OCI-LY7 (cell line): ENCODE data around the gene CNTNAP4. TPM values are rescaled to one million over a fixed set of nuclear protein-coding genes. Genes with fewer than 3 reads are reported as not detected.

Experiments used
- BruUV-seq: library from RNA; stranded (reverse); fragments of 400-500 nt; replicated peaks from 2 replicates; lab custom pipeline; 2021; lab: Mats Ljungman, UMichigan
- CTCF ChIA-PET: fragments of 300-600 bp; sonication (Branson Sonifier 250); formaldehyde crosslinking; loops from one replicate; lab custom pipeline; 2022; ENCODE audit warnings: antibody characterized with exemption; ENCODE audit not compliant: unreplicated experiment; lab: Charles Lee
- POLR2A ChIA-PET: fragments of 300-600 bp; sonication (Branson Sonifier 250); formaldehyde crosslinking; loops from one replicate; lab custom pipeline; 2022; ENCODE audit warnings: antibody characterized with exemption; lab: Charles Lee
- DNase-seq: peaks from one replicate; pipeline ENCODE4 v3.0.0-alpha.2; 2015; ENCODE audit warnings: low spot score
- H2AFZ ChIP-seq: fragments of 200-600 bp; sonication (generic), shearing (Covaris generic); 2 replicates; pipeline ENCODE4 v1.6.1; 2014; ENCODE audit warnings: mild to moderate bottlenecking, antibody characterized with exemption, low read length, moderate library complexity
- H3K27ac ChIP-seq: fragments of 200-600 bp; sonication (generic); 2 replicates; pipeline ENCODE4 v1.5.1; 2014; ENCODE audit warnings: mixed run types, low read depth, mild to moderate bottlenecking, moderate library complexity, low read length, inconsistent platforms; ENCODE audit not compliant: poor library complexity, severe bottlenecking
- H3K36me3 ChIP-seq: fragments of 200-600 bp; sonication (generic); 2 replicates; pipeline ENCODE4 v1.6.1; 2014; ENCODE audit warnings: mild to moderate bottlenecking, antibody characterized with exemption, low read length, moderate library complexity, mixed read lengths; ENCODE audit not compliant: insufficient read depth
- H3K4me1 ChIP-seq: fragments of 200-600 bp; sonication (generic); 2 replicates; pipeline ENCODE4 v1.5.1; 2014; ENCODE audit warnings: mild to moderate bottlenecking, low read length; ENCODE audit not compliant: insufficient read depth, poor library complexity, severe bottlenecking
- H3K4me2 ChIP-seq: fragments of 200-600 bp; sonication (generic); 2 replicates; pipeline ENCODE4 v1.6.1; 2014; ENCODE audit warnings: mild to moderate bottlenecking, low read length
- H3K4me3 ChIP-seq: fragments of 200-600 bp; sonication (generic); 2 replicates; pipeline ENCODE4 v1.5.1; 2014; ENCODE audit warnings: mild to moderate bottlenecking, low read depth, low read length; ENCODE audit not compliant: poor library complexity, severe bottlenecking
- H3K79me2 ChIP-seq: fragments of 200-600 bp; sonication (generic); 2 replicates; pipeline ENCODE4 v1.6.1; 2016; ENCODE audit warnings: low read depth, mild to moderate bottlenecking, low read length, moderate library complexity, mixed read lengths; ENCODE audit not compliant: insufficient read depth
- H3K9me2 ChIP-seq: fragments of 200-600 bp; sonication (generic); 2 replicates; pipeline ENCODE4 v1.6.1; 2016; ENCODE audit warnings: mild to moderate bottlenecking, low read length, mixed read lengths; ENCODE audit not compliant: insufficient read depth
- H3K9me3 ChIP-seq: fragments of 200-600 bp; sonication (generic); 2 replicates; pipeline ENCODE4 v1.6.1; 2014; ENCODE audit warnings: mild to moderate bottlenecking, mixed run types, low read length, mixed read lengths
- H4K20me1 ChIP-seq: fragments of 200-600 bp; sonication (generic); 2 replicates; pipeline ENCODE4 v1.6.1; 2014; ENCODE audit warnings: mild to moderate bottlenecking, antibody characterized with exemption, low read length, moderate library complexity, mixed read lengths; ENCODE audit not compliant: insufficient read depth
- EZH2phosphoT487 ChIP-seq: fragments of 200-600 bp; sonication (generic); IDR thresholded peaks from 2 replicates; pipeline ENCODE4 v1.6.1; 2018; ENCODE audit warnings: low read depth, borderline replicate concordance, mild to moderate bottlenecking, mixed run types, antibody characterized with exemption, low read length, moderate library complexity, mixed read lengths
- intact Hi-C: fragments of 100-400 bp; cut with micrococcal nuclease; formaldehyde crosslinking; loops from one replicate; pipeline ENCODE4 v1.10.0; 2022; ENCODE audit not compliant: unreplicated experiment
- total RNA-seq, 2 experiments: library from RNA; depleted of rRNA in 1 of 2; stranded (reverse); fragments of >200 nt in 1 of 2; shearing (Covaris generic) in 1 of 2; gene quantifications; 2 replicates each; pipeline ENCODE4 v1.2.3, GENCODE V29; 2014 to 2022
- TF ChIP-seq, protein P1 (sequence below): fragments of 200-600 bp; sonication (generic); conservative IDR thresholded peaks from 2 replicates; pipeline ENCODE4 v1.5.1; 2014; ENCODE audit warnings: mild to moderate bottlenecking, antibody characterized with exemption, low read length, moderate library complexity, mixed read lengths

CNTNAP4 gene
- total RNA-seq, 2 experiments from 2014 or later: not detected

GRCh38 chr16:76441876-76442275 is 164.7 kb downstream of the CNTNAP4 start:
- intact Hi-C loops: no loop called here
- Histone ChIP-seq H3K36me3 (no peaks in the 10 kb centered on the region), H3K9me2 (no peaks in the 10 kb centered on the region), H3K27ac (no peak overlapping the region), H3K79me2 (no peaks in the 10 kb centered on the region), H3K4me2 (no peak overlapping the region), H3K9me3 (no peaks in the 10 kb centered on the region), H3K4me3 (no peak overlapping the region), H4K20me1 (no peaks in the 10 kb centered on the region), H3K4me1 (no peaks in the 10 kb centered on the region), H2AFZ (no peak overlapping the region)
- no TSS peak for BruUV-seq
- no peak for DNase-seq
- TF ChIP-seq, protein P1, sequence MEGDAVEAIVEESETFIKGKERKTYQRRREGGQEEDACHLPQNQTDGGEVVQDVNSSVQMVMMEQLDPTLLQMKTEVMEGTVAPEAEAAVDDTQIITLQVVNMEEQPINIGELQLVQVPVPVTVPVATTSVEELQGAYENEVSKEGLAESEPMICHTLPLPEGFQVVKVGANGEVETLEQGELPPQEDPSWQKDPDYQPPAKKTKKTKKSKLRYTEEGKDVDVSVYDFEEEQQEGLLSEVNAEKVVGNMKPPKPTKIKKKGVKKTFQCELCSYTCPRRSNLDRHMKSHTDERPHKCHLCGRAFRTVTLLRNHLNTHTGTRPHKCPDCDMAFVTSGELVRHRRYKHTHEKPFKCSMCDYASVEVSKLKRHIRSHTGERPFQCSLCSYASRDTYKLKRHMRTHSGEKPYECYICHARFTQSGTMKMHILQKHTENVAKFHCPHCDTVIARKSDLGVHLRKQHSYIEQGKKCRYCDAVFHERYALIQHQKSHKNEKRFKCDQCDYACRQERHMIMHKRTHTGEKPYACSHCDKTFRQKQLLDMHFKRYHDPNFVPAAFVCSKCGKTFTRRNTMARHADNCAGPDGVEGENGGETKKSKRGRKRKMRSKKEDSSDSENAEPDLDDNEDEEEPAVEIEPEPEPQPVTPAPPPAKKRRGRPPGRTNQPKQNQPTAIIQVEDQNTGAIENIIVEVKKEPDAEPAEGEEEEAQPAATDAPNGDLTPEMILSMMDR: no peak
- no peak for TF ChIP-seq EZH2phosphoT487
- CTCF ChIA-PET: no interaction called here
- POLR2A ChIA-PET: no interaction called here

GRCh38 chr16:76443973-76444372 is 166.8 kb downstream of the CNTNAP4 start:
- no TSS peak for BruUV-seq
- TF ChIP-seq, protein P1: no peak
- TF ChIP-seq EZH2phosphoT487: no peak
- ChIA-PET POLR2A (no interaction called here), CTCF (no interaction called here)
- no peak overlapping the region for H3K27ac ChIP-seq
- intact Hi-C loops: no loop called here
- no peak for DNase-seq
- H3K79me2 ChIP-seq: no peaks in the 10 kb centered on the region
- H3K9me3 ChIP-seq: no peaks in the 10 kb centered on the region
- no peaks in the 10 kb centered on the region for H4K20me1 ChIP-seq
- no peak overlapping the region for H3K4me3 ChIP-seq
- no peak overlapping the region for H3K4me2 ChIP-seq
- no peak overlapping the region for H2AFZ ChIP-seq
- no peaks in the 10 kb centered on the region for H3K36me3 ChIP-seq
- H3K9me2 ChIP-seq: no peaks in the 10 kb centered on the region
- no peaks in the 10 kb centered on the region for H3K4me1 ChIP-seq

DNA sequence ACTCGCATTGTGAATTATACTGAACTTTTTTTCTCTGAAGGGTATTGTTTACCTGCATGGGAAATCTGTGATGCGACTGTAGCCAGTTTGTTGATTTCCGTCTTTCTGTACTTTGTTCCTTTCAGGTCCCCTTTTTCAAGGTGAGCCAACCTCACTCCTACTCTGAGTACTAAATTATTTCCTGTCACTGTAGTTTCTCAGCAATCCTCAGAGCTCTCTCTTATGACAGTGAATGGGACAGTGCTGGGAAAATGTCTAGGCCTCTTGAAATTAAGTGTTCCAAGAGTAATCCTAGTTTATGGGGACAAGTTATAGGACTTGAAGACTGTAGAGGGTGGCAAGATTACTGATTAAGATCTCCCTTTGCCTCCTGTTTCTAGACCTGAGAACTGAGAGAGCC is 167.6 kb downstream of the CNTNAP4 start:
- H4K20me1 ChIP-seq: no peaks in the 10 kb centered on the region
- no peaks in the 10 kb centered on the region for H3K9me3 ChIP-seq
- H3K36me3 ChIP-seq: no peaks in the 10 kb centered on the region
- no peak overlapping the region for H2AFZ ChIP-seq
- H3K79me2 ChIP-seq: no peaks in the 10 kb centered on the region
- H3K9me2 ChIP-seq: no peaks in the 10 kb centered on the region
- no peak overlapping the region for H3K27ac ChIP-seq
- no peak for TF ChIP-seq EZH2phosphoT487
- TF ChIP-seq, protein P1: no peak
- no peaks in the 10 kb centered on the region for H3K4me1 ChIP-seq
- ChIA-PET CTCF (no interaction called here), POLR2A (no interaction called here)
- DNase-seq: no peak
- no peak overlapping the region for H3K4me2 ChIP-seq
- intact Hi-C loops: no loop called here
- H3K4me3 ChIP-seq: no peak overlapping the region
- BruUV-seq: no TSS peak
